ENCODE data around the gene TMEM263.
A peak's percentile ranks its signal among the peaks of the same experiment; 100 is the strongest.
"Not testable (repeated sequence)": the region's sequence is repeated elsewhere in the genome, so short reads cannot be mapped to it uniquely, and the experiment has no call there.

TMEM263 gene

DNA sequence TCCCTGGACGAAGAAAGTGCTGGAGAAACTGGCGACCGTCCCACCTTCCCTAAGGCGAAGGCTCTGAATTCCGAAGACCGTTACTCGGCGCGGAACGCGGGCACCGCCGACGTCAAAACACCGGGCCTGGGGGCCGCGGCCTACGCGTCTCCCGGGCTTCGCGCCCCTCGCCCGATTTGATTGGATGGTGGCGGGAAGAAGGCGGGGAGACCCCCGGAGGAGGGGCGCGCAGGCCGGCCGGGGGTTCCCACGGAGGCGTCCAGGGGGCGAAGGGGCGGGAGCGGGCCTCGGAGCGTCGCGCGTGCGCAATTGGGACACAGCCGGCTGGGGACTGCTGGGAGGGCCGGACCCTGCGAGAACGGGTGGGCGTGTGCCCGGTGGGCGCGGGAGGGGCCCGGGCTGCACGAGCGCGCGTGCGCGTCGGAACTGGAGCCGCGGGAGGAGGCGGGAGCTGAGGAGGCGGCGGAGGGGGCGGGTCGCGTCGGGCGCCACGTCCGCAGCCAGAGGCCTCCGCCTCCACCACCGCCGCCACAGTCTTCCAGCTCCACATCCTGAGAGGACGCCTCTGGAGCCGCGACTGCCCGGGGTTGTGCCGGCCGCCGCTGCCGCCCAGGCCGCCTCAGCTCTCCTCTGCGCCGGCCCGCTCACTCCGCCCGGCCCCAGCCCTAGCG is at the start of gene TMEM263:
Gene TMEM263 (plus strand): TSS at position 531 of the 671 bp plus-strand sequence. CDS start 11,210 bp downstream, outside the sequence.
- DNase-seq: peak; percentile 96

GRCh38 chr12:106906715-106907114 is 49.0 kb upstream of the TMEM263 start:
- DNase-seq: no peak

- peak; percentile 20 for DNase-seq
These were observed 48.3 kb upstream of the TMEM263 start for GRCh38 chr12:106907411-106907810.

DNA sequence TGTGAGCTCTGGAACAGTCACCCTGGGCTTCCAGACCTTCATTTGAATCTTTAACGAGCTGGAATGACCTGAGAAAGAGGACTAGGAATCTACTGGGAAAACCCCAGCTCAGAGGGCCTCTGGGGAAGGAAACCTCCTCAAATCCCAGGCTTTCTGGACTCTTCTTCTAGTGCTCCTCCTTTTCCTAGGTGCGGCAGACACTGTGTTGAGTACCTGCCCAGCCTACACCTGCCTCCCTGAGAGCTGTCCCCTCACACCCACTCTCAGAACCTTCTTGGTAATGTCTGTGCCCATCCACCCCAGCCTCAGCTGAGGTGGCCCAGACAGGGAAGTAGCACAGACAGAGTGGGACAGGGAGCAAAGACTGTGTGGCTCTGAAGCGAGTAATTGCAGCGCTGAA is 47.9 kb upstream of the TMEM263 start:
- DNase-seq: no peak

GRCh38 chr12:106908561-106908960 is 47.1 kb upstream of the TMEM263 start:
- DNase-seq: no peak

DNA sequence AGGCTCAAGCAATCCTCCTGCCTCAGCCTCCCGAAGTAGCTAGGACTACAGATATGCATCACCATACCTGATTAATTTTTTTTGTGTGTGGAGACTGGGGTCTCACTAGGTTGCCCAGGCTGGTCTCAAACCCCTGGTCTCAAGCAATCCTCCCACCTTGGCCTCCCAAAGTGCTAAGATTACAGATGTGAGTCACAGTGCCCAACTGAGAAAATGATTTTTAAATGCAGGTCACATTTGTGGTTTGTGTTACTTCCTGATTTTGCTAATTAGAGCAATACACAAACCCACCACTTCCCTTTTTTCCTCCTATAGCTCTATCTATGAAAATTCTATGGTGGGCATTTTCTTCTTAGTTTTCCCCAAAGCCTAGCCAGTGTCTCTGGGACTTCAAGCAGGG is 45.5 kb upstream of the TMEM263 start:
- DNase-seq: peak; percentile 91

DNA sequence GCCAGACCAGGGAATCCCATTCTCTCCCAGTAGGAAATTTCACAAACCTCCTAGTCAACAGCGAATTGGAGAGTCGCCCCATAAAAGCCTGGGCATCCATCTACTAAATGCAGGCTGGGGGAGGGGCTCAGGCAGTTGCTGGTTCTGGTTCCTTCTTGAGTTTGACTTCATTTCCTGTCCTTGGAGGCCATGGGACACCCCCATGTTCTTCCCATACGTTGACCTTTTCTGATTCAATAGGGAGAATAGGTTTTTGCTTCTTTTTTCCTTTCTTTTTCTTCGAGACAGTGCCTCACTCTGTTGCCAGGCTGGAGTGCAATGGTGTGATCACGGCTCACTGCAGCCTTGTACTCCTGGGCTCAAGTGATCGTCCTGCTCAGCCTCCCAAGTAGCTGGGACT is 44.1 kb upstream of the TMEM263 start:
- DNase-seq: no peak

DNA sequence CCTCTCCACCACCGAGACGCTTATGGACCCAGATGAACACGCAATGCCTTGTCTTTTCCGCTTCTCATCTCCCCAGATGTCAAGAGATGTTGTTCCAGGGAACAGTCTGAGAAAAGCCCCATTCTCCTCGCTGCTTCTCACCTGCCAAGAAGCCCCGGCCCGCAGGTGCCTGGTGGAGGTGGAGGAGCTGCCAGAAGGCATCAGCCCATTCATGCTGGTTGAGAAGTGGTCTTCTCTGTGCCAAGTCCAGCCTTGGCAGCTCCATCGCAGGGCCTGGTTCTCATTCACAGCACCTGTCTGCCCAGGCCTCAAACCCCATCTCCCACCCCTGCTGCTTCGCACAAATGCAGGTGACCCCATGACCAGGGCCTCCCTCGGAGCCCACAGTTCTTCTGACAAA is 42.3 kb upstream of the TMEM263 start:
- DNase-seq: no peak

DNA sequence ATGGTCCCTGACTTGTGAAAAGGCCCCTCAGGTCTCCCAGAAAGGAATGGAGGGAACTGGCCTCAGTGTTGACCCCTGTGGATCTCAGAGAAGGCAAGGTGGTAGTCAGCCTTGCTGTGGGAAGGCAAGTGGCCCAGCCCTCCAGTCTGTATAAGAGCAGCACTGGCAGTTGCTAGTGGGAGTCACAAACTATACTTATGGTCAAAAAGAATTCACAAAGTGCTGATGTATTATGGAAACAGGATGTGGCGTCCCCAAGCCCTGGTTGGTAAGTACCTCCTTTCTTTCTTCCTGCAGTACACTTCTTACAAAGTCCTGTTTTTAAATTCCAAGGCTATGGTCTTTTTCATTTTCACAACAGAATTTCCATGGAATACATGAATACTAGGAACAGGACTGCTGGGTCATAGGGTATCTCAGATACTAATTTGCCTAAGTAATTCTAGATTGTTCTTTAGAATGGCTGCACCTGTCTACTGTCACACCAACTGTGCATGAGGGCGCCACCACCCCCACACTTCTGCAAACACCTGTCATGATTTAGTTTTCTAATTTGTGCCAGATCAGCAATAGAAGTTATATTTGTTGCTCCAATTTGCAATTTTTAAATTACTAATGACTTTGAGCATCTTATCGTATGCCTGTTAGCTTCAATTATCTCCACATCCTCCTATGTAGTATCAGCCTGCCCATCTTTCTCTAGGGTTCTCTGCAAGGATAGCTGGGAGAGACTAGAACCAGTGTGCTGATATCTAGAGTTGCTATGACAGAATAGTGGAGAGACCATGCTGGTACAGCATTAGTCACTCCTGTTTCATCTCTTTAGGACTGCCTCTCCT is 40.7 kb upstream of the TMEM263 start:
- DNase-seq: no peak

DNA sequence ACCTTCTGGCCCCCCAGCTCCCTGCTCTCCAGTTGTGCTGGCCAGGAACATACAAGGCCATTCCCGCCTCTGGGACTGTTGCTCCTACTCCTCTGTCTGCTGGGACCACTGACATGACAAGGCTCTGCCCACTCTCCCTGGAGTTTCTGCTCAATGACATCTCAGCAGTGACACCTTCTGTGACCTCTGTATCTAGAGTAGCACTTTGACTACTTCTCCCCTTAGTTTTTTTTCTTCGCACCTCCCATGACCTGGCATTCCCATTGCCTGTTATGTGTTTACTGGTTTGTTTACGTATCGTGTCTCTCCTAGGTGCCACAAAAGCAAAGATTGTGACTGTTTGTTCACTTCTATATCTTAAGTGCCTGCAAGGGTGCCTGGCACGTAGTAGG is 40.1 kb upstream of the TMEM263 start:
- DNase-seq: no peak

DNA sequence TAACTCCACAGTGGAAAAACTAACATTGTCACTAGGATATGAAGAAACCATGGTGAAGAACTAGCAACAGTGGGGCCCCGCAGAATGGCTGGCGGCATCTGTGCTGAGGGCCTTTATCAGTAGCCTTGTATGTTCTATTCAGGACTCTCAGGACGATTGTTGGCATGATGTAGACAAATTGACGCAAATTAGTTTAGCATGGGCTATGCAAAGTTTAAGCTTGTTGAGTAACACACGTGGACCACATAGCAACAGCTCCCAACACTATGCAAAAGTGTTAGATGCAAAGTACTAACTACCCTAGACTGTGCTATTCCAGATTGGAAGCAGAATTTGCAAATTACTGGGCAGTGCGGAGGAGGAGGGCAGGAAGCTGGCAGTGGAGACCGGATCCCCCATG is 38.2 kb upstream of the TMEM263 start:
- DNase-seq: no peak

DNA sequence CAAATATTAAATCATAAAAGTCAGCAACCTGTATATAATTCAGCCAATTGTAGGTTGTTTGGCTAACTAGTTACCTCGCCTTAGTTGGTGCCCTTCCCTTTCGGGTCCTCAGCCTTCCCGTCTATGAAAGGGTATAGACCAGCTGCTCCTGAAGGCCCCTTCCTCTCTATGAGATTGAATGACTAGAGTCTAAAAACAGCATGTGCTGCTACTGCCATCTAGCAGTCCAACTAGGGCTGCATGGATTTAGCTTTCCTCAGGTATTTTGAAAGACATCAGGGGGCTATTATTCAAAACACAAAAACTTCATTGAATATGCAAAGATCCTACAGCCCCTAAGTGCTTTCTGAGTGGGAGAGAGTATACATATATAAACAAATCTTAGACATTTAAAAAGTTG is 37.0 kb upstream of the TMEM263 start:
- DNase-seq: peak; percentile 40

DNA sequence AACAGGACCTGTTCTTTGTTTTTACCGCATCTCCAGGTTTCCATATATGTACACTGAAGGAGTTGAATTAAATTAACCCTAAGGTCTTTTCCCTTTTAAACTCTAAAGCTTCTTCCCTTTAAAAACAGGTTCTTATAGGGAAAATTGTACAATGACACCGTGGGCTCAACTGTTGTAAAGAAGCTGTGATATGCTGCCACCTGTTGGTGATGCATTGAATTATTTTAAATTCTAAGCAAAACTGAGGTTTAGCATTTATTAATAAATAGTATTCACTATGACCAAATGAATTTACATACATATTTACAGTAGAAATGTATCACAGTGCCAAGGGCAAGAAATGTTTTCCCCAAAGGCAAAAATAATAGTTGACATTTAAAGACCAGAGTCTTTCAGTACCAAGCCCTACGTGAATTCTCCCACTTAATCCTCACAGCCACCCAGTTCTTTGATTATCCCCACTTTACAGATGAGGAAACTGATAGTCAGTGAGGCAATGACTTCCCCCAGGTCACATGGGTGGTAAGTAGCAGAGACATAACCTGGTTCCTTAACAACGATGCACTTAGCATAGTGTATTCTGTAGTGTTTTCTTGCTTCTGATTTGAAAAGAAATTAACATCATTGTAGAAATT is 35.7 kb upstream of the TMEM263 start:
- peak; percentile 73 for DNase-seq

DNA sequence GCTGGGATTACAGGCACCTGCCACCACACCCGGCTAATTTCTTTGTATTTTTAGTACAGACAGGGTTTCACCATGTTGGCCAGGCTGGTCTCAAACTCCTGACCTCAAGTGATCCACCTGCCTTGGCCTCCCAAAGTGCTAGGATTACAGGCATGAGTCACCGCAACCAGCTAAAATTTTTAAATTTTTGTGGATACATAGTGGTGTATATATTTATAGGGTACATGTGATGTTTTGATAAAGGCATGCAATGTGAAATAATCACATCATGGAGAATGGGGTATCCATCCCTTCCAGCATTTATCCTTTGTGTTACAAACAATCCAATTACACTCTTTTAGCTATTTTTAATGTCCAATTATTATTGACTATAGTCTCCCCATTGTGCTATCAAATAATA is 33.7 kb upstream of the TMEM263 start:
- DNase-seq: not testable (repeated sequence)

- not testable (repeated sequence) for DNase-seq
These were observed 32.1 kb upstream of the TMEM263 start for GRCh38 chr12:106923594-106923993.

DNA sequence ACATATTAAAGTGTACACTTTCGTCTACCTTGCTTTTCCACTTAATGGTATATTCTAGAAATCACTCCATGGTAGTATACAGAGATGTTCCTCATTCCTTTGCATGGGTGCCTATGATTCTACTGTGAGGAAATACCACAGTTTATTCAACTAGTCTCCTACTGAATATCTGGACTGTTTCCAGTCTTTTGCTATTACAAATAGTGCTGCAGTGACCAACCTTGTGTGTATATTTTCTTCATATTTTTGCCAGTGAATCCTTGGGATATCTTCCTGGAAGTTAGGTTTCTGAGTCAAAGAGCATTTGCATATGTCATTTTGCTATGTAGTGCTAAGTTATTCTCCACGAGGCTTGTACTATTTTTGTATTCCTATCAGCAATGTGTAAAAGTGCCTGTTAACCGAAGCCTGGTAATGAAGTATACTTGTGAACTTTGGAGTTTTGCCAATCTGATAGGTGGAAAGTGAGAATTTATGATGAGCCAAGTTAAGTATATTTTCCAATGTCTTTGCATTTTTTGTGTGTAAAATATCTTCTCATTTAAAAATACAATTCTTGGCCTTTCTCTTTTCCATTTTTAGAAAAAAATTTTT is 31.3 kb upstream of the TMEM263 start:
- DNase-seq: no peak

DNA sequence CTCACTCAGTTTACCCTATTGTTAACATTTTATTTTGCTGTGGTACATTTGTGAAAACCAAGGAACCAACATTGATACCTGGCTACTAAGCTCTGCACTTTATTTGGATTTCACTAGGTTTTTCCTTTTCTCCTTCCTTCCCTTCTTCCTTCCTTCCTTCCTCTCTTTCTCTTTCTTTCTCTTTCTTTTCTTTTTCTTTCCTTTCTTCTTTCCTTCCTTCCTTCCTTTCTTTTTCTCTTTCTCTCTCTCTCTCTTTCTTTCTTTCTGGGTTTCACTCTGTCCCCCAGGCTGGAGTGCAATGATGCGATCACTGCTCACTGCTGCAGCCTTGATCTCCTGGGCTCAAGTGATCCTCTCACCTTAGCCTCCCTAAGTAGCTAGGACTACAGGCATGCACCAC is 29.1 kb upstream of the TMEM263 start:
- no peak for DNase-seq

DNA sequence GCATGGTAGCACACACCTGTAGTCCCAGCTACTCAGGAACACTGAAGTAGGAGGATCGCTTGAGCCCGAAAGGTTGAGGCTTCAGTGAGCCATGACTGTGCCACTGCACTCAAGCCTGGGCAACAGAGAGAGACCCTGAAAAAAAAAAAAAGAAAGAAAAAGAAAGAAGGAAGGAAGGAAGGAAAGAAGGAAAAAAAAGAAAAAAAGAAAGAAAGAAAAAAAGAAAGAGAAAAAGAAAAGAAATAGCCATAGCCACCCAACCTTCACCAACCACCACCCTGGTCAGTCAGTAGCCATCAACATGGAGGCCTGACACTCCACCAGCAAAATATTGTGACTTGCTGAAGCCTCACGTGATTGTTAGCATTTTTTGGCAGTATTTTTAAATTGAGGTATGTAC is 21.4 kb upstream of the TMEM263 start:
- DNase-seq: no peak

DNA sequence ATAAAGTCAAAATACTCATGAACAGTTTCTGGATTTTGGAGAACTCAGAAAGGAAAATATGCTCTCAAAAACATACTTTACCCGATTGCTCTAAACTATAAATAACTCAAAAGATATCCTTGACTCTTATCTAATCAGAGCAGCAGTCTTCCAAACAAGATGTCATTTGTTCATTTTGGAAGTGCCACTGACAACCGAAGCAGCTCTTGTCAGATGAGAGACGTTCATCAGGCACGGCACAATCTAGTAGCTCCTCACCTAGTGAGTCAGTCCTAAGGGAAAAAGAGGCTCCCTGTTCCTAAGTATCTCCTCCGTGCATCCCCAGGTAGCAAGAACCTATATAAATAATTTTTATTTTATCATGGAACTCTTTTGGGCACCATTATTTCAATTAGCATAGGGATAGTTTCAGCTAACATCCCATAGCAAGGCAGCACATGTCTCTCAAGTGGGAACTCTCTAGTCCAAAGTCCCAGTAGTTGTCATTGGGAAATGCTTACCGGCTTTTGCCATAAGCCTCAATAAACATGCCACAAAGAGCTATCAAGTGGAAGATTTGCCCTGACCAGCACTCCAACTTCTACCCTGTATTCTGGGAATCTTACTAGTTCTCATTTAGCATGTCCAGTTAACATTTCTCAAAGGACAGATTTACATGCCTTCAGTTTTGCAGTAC is 14.1 kb upstream of the TMEM263 start:
- DNase-seq: no peak

DNA sequence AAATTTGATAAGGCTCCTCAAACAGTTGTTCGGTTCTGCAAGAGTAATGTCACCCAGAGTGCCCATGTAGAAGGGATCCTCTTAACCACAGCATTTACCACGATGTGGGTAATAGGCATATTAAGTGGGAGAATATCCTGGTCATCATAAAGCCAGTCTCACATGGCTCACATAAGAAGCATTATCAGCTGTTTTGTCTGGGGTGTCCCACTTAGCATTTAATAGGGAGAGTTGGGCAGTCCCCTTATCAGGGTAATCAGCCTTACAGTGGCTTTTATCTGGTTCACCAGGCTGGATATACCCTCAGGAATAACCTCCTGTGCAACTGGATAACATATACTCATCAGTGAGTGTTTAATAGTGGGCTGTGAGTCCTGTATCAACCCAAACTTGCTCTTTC is 12.9 kb upstream of the TMEM263 start:
- peak; percentile 37 for DNase-seq

DNA sequence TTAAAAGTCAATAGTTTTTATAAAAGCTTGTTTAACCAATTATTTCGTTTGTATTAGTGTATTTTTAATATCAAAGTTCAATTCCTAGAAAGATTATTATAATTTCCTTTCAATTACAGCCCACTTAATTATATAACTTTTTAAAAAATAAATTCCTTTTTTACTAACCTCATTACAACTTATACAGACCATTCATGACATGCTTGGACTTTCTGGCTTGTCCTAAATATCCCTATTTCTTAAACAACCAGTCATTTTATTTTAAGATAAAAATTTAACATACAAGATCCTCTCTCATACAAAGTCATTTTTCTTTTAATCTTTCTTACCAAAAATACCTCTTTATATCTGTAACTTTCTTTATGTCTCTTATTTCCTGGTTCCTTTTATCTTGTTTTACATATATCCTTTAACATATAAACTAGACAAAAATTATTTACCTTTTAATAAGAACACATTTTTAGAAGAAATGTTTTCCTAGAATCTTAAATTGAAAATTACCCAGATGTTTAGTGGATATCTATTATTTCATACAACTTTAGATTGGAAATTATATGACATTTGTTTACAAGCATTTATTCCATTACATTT is 10.4 kb upstream of the TMEM263 start:
- DNase-seq: peak; percentile 19

DNA sequence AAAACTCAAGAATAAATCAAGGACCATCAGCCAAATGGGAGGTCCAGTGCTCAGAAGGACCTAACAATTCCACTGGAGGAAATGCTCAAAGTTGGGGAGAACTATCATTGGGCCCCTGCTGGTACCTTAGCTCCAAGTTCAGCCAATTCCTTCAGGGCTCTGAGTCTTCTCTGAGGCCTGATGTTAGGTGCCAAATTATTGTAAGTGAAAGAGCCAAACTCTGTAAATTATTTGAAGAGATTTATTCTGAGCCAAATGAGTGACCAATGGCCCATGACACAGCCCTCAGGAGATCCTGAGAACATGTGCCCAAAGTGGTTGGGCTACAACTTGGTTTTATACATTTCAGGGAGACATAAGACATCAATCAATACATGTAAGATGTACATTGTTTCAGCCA is 8.2 kb upstream of the TMEM263 start:
- DNase-seq: no peak

- DNase-seq: no peak
These were observed 5.1 kb upstream of the TMEM263 start for GRCh38 chr12:106950591-106950990.
